Uterus (tissue), 4 donors: ENCODE data around the gene CTXN2. TPM values are rescaled to one million over a fixed set of nuclear protein-coding genes. Genes with fewer than 3 reads are reported as not detected.

Experiments used
- DNase-seq, 2 donors: peaks; one replicate each; pipeline ENCODE4 v3.0.0-alpha.2; 2019 to 2020
- H3K27ac ChIP-seq, 2 donors: fragments of 200-600 bp; sonication (generic); 1 replicate in 1 of 2; 2 replicates in 1 of 2; pipeline ENCODE4 v1.5.1; 2016 to 2018
- H3K27me3 ChIP-seq, 2 donors: fragments of 200-600 bp; sonication (generic); one replicate each; pipeline ENCODE4 v1.5.1; 2018 to 2019; ENCODE audit warnings: control low read depth in 1 of 2
- H3K36me3 ChIP-seq, 2 donors: fragments of 200-600 bp; sonication (generic); one replicate each; pipeline ENCODE4 v1.5.1; 2019; ENCODE audit warnings: control low read depth in 1 of 2
- H3K4me1 ChIP-seq, 2 donors: fragments of 200-600 bp; sonication (generic); one replicate each; pipeline ENCODE4 v1.5.1; 2018 to 2019; ENCODE audit warnings: control low read depth in 1 of 2
- H3K4me3 ChIP-seq, 2 donors: fragments of 200-600 bp; sonication (generic); 1 replicate in 1 of 2; 2 replicates in 1 of 2; pipeline ENCODE4 v1.5.1; 2018 to 2019; ENCODE audit warnings: mild to moderate bottlenecking in 1 of 2
- H3K9me3 ChIP-seq, 2 donors: fragments of 200-600 bp; sonication (generic); one replicate each; pipeline ENCODE4 v1.5.1; 2019; ENCODE audit warnings: control low read depth in 1 of 2
- CTCF ChIP-seq, 4 experiments: fragments of 200-600 bp in 2 of 4; fragments of 450-650 bp in 2 of 4; sonication (generic) in 2 of 4; IDR thresholded peaks; one replicate each; pipeline ENCODE4 v1.5.1; 2016 to 2019; ENCODE audit warnings: antibody characterized with exemption in 4 of 4, mild to moderate bottlenecking in 2 of 4, moderate library complexity in 1 of 4
- POLR2A ChIP-seq, 2 donors: fragments of 450-650 bp; IDR thresholded peaks; one replicate each; pipeline ENCODE4 v1.6.1; 2016; ENCODE audit warnings: antibody characterized with exemption in 2 of 2, mild to moderate bottlenecking in 1 of 2, moderate library complexity in 1 of 2
- intact Hi-C: fragments of 100-400 bp; cut with DNase I; formaldehyde crosslinking; loops from one replicate; pipeline ENCODE4 v1.15.1; 2023; ENCODE audit warnings: low total_unique reads
- total RNA-seq, 4 donors: library from RNA; depleted of rRNA in 3 of 4; stranded (reverse); fragments of >200 nt in 3 of 4; gene quantifications; one replicate each; pipeline versions ENCODE4 v1.1.0 to v1.2.4, GENCODE V29; 2014 to 2023
- donor health status: DM: yes; HTN: yes; CAD: no.

Gene CTXN2
- total RNA-seq, 4 donors from 2014 or later, result not detected

GRCh38 chr15:48244921-48245320, 53.5 kb downstream of the CTXN2 start:
- DNase-seq, result no peak
- H3K36me3 ChIP-seq, result no peaks in the 10 kb centered on the region
- TF ChIP-seq CTCF (IDR thresholded peaks at IDR 0.05) (no peak), POLR2A (IDR thresholded peaks at IDR 0.05) (no peak)
- intact Hi-C loops, result no loop called here
- H3K27me3 ChIP-seq, result no peaks in the 10 kb centered on the region
- no peak overlapping the region for H3K4me3 ChIP-seq
- H3K9me3 ChIP-seq, result no peaks in the 10 kb centered on the region
- no peak overlapping the region for H3K27ac ChIP-seq
- H3K4me1 ChIP-seq, result no peaks in the 10 kb centered on the region

GRCh38 chr15:48248414-48248813, 56.9 kb downstream of the CTXN2 start:
- TF ChIP-seq POLR2A (IDR thresholded peaks at IDR 0.05), result no peak
- TF ChIP-seq CTCF (IDR thresholded peaks at IDR 0.05), result no peak
- Histone ChIP-seq H3K36me3 (no peaks in the 10 kb centered on the region), H3K27me3 (no peaks in the 10 kb centered on the region), H3K9me3 (no peaks in the 10 kb centered on the region), H3K27ac (no peak overlapping the region), H3K4me1 (no peaks in the 10 kb centered on the region), H3K4me3 (no peak overlapping the region)
- intact Hi-C loops, result no loop called here
- DNase-seq, result no peak

- H3K9me3 ChIP-seq, result no peaks in the 10 kb centered on the region
- intact Hi-C loops, result no loop called here
- no peak overlapping the region for H3K27ac ChIP-seq
- no peak for DNase-seq
- H3K27me3 ChIP-seq, result peaks cover 0 to 4% of the 10 kb centered on the region in 2 donors
- TF ChIP-seq POLR2A (IDR thresholded peaks at IDR 0.05) (no peak), CTCF (IDR thresholded peaks at IDR 0.05) (peak; percentile 30 to 53 (median 38))
- H3K4me1 ChIP-seq, result no peaks in the 10 kb centered on the region
- H3K36me3 ChIP-seq, result no peaks in the 10 kb centered on the region
- no peak overlapping the region for H3K4me3 ChIP-seq
Measured at GRCh38 chr15:48250640-48251076, 59.2 kb downstream of the CTXN2 start.

- Histone ChIP-seq H3K27ac (no peak overlapping the region), H3K36me3 (no peaks in the 10 kb centered on the region), H3K4me1 (no peaks in the 10 kb centered on the region), H3K9me3 (no peaks in the 10 kb centered on the region), H3K27me3 (peaks cover 0 to 4% of the 10 kb centered on the region in 2 donors), H3K4me3 (no peak overlapping the region)
- no peak for DNase-seq
- intact Hi-C loops, result no loop called here
- TF ChIP-seq CTCF (IDR thresholded peaks at IDR 0.05), result no peak
Measured at GRCh38 chr15:48253172-48253571, 61.7 kb downstream of the CTXN2 start.

Other genes starting within 250 kb of the CTXN2 start
- under 1 TPM in 1 of 4 donors, not detected in 3; 0.29 TPM for gene SLC24A5, start 70.7 kb upstream of the CTXN2 start, total RNA-seq
- gene MYEF2, start 13.4 kb upstream of the CTXN2 start, total RNA-seq, result 10 to 100 TPM in 3 of 4 donors, 1 to 10 TPM in 1; 2.6 to 65.3 (median 35.5) TPM
- gene SLC12A1, start 14.6 kb downstream of the CTXN2 start, total RNA-seq, result under 1 TPM in 1 of 4 donors, not detected in 3; 0.41 TPM
- 100 to 1,000 TPM in 3 of 4 donors, 10 to 100 TPM in 1; 67.1 to 235 (median 171) TPM for gene DUT, start 139.8 kb downstream of the CTXN2 start, total RNA-seq